ENCODE measurements around the gene TSPAN5.

Gene TSPAN5

DNA sequence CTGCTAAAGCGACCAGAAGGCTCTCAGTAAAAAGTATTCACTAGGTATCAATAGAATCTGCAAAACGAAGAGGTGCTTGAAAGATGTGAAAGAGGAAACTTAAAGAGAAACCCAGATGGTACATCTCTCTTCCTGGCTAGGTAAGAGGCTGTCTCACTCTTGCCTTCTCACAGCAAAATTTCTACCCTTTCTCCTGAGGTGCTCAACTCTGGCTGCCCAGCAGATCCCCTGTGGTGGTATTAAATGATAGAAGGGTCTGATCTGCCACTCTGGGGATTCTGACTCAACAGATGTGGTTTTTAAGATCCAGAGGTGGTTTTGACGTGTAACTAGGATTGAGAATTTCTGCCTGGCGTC lies 14.9 kb upstream of the TSPAN5 start:
- DNase-seq (ENCODE audit: low read depth in 2 of 2) = no peak

DNA sequence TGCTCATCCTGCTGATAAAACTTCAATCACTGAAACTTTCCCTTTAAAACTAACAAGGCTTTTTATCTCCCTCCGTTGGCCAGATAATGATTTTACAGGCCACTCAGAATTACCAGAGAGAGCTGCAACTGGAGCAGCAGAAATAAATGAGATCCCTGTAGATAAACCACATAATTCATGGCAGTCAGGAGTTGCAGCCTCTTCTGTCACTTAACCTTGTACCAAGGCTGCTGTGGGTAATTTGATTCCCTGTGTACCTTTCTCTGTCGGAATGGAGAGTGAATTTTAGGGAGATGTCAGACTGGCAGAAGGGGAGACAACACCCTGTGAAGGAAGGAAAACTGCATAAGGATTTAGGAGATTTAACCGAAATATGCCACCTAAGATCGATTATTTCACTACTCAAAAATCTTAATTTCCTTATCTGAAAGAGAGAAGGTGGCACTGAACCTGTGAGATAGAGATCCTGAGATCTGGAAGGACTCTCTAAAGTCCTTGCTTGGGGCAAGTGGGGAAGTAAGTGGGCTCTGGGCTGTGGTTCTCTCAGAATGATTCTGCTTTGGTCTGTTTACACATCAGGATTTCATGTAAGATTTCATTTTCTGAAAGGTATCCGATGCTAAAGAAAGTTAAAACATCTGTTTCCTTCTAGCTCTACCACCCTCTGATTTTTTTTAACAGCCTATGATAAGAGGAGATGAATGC lies 14.3 kb upstream of the TSPAN5 start:
- DNase-seq (ENCODE audit: low read depth in 2 of 2) = no peak

DNA sequence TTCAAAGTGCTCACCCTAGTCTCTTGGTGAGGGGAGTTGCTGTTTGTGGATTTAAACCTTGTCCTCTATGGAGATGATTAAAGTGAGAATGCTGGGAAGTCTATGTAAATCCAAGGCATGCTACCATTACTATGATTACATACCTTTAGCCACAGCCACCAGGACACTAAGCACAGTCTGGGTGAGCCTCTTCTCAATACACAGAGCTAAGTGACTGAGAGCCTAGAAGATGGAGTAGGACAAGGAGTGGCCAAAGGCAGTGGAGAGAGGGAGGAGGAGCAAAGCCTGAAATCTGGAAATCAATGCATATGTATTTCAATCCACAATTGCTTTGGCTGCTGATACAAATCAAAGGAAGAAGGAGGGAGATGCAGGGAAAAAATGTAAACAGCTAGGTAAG lies 12.7 kb upstream of the TSPAN5 start:
- no peak for DNase-seq (ENCODE audit: low read depth in 2 of 2)

DNA sequence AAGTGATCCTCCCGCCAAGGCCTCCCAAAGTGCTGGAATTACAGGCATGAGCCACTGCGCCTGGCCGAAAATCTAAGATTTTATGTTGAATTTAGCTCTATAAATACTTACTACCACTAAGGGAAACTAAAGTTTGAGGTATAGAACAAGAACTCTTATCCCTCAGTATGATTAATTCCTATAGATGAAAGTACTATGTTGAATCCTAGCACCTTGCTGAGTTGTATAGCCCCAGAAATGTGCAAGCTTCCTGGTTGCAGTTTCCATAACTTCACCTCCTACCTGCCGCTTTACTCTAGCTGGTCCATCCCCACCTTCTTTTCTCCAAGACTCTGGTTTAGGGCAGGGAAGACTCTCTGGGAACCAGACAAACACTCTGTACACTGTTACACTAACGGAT lies 11.8 kb upstream of the TSPAN5 start:
- DNase-seq (ENCODE audit: low read depth in 2 of 2) = no peak

DNA sequence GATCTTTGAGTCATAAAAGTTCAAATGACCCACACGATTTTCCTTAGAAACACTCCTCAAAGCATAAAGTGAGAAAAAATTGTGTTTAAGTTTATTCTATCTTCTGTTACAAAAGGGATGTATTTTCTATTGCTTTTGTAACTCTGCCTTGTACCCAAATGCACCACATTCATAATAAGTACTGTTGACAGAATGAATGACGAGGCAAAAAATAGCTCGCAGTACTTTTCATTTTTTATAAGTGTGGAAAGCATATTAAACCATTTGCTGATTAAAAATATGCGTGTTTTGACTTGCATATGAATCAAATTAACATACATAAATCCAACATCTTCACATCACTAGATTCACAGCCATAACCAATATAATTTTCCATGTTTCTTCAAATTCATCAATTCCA lies 11.2 kb upstream of the TSPAN5 start:
- DNase-seq (ENCODE audit: low read depth in 2 of 2) = no peak

DNA sequence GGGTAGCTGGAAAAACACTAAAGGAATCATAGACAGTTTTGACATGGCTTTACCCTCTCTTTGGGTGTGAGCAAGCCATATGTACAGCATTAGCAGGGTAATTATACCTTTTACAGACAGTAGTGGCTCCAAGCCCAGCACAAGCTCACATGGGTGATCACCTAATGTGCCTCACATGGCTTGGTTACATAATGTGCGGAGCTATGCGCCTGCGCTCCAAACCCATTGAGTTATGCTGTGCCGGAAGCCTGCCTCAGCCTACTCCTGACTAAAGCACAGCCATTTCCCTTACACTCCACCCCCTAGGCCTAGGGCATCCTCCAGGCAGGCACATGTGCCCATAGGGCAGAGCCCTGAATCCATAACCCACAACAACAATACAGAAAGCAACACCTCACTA lies 6.5 kb upstream of the TSPAN5 start:
- no peak for DNase-seq (ENCODE audit: low read depth in 2 of 2)

DNA sequence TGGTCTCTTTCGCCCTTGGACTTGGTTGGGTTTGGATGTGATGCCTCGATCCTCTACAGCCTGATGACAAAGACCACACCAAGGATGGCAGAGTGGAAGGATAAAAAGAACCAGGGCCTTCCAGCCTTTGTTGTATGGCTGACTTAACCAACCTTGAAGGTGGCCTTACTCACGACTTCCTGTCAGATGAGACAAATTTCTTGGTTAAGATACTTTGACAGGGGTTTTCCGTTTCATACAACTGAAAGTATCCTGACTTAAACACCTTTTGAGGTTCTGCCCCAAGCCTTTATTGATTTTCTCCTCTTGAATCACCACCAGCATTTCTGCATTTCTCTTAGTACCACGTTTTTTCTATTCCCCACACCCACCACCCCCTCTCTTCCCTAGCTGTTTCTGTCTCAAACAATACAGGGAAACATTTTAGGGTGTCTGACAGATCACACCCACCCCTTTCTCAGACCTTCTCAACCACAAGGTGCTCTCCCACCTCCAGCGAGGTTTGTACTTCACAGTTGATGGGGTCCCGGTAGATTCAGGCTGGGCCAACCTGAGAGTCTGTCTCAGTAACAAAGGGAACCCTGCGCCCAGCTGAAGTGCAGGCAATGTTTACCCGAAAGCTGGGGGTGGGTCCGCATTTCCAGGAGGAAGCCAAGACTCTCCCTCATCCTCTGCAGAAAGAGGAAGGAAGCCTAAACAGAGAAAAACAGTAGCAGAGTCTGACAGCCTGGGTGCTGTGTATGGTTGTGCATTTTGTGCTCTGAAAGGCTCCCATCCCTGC lies 5.0 kb upstream of the TSPAN5 start:
- peak; percentile 52 to 61 for DNase-seq (ENCODE audit: low read depth in 2 of 2)

DNA sequence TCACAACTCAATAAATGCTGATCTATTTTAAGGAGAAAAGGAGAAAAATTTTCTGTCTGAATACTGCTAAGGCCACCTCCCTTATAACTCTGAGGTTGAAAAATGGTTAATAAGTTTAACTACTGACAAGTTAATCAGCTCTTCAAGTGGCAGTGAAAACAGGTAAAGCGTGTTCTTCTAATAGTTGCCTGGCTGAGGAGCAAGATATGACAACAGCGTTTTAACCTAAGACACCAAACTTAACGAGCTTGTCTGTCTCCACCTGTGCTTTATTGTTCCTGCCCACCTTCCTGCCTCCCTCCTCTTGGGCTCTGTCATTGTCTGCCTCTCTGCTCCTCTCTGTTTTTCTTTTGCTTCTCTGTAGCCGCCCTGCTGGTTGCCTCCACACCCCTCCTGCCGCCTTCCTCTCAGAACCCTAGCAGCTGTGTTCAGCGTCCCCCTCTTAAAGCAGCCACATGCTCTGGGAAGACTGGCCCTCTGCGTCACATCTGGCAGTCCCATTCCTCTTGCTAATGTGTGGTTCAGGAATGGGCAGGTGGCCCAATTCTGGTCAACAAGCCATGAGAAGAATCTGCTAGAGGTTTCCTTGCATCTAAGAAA lies 4.3 kb upstream of the TSPAN5 start:
- DNase-seq (ENCODE audit: low read depth in 2 of 2) = peak in 1 of 2 donors; percentile 10

DNA sequence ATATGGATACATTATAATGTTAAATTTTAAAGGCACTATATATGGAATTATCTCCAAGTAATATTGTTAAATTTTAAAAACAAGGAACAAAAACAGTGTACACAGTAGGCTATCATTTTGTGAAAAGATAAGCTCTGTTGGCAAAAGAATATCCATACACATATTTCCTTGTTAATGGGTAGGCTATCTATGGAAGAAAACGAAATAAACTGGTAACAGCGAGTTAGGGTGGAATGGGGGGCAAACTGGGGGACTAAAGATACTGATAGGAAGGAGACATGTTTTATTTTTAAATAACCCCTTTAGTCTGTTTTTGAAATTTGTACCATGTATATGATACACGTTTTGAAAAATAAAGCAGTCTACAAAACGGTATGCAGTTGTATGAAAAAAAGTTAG lies 3.6 kb upstream of the TSPAN5 start:
- DNase-seq (ENCODE audit: low read depth in 2 of 2) = no peak

DNA sequence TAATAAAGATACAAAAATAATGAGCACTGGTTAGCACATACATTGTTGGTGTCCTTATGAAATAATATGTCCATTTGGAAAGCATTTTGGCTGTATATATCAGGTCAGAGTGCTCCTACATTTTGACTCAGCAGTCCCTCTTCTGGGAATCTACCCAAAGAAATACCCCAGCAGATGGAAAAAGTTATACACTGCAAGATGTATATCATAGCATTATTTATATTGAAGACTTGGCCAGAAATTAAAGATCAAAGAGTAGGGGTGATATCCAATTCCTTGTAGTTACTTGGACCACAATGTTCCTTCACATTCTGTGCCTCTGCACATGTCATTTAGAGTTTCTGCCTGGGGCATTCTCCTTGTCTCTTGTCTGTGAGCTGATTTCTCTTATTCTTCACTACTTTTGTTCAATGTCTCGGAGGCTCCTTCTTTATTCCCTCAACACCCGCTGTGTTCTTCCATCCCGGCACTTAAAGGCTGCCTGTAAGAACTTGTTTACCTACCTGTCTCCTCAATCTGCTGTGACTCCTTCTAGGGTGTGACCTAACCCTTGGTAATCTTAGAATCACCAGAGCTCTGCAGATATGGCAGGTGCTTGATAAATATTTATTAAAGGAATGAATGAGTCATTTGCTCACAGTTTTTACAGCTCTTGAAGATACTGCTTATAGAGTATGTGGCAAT lies 3.1 kb upstream of the TSPAN5 start:
- no peak for DNase-seq (ENCODE audit: low read depth in 2 of 2)

DNA sequence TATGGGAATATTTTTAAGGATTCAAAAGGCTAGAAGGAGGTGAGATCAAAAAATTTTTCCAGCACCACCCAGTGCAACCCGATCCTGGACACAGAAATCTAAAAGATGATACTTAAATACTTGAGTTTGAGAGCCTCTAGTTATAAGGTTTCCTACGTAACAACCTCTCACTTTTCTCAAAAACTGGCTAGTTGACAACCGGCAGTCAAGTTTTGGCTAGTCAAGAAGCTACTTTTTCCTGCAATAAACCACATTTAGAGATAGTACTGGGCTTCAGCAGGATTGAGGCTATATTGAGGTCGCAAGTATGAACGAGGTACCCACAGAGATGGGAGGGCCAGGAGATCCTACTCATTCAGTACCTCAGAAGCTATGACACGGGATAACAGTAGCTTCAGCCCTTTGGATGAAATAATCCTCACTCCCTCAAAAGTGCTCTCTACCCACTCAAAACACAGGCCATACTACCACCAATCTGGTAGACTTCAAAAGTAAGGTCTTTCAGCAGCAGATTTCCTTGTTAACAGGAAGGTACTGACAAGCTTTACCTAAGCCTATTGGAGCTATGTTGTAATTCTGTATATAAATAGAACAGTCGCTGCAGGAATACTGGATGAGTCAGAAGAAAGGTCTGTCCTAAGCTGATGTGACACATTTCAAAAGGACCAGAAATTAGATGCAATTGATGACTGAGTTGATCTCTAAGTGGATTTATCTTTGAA lies 1.5 kb upstream of the TSPAN5 start:
- DNase-seq (ENCODE audit: low read depth in 2 of 2) = no peak

DNA sequence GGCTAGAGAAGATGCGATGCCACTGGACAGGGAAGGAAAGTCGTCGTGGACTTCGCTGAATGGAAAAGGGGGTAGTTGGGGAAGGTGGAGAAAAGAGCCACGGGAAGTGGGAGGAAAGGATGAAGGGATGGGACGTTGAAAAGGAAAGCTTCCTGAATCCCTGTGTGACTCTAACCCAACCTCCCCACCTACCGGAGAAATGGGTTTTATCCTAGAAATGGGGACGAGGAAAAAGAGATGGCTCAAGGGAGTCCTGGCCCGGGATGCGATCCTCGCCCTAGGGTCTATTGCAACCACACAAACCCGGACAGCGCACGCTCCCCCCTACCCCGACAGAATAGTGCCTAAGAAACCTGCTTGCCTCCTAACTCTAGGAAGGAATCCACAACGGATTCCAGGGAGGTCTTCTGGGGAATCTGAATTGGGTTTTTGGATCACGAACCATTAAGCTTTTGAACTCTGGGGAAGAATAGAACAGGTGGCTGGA lies 738 bp upstream of the TSPAN5 start:
- DNase-seq (ENCODE audit: low read depth in 2 of 2) = no peak

DNA sequence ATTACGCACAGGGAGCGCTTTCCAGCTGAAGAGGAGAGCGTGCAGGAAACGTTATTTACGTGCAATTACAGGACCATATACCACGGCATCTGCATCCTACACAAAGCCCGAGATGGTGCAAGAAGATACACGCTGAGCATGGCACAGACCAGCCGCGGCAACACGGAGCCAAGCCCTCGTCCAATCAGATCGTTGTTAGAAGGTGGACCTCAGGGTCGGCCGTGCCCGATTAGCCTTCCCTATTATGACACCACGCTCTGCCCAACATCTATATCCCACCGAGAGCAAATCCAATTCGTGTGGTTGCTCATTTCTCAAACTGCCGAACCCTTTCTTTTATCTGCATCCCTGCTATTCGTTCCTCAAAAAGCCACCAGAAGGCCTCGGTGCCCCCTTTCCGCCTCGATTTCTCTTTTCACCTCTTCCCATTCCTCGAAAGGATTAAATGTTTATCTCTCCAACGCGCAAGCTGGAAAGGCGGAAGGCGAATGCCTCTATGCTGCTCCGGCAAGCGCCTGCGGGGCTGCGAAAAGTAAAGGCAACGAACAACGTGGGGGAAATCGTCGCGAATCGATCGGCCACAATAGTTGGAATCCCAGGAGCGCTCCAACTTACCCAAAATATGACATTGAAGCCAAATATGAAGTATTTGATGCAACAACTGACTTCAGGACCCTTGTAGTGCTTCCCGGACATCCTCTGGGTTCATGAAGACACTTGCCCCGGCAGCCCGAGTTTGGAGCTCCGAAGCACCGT lies 702 bp downstream of the TSPAN5 start:
- DNase-seq (ENCODE audit: low read depth in 2 of 2) = peak in 1 of 2 donors; percentile 30

DNA sequence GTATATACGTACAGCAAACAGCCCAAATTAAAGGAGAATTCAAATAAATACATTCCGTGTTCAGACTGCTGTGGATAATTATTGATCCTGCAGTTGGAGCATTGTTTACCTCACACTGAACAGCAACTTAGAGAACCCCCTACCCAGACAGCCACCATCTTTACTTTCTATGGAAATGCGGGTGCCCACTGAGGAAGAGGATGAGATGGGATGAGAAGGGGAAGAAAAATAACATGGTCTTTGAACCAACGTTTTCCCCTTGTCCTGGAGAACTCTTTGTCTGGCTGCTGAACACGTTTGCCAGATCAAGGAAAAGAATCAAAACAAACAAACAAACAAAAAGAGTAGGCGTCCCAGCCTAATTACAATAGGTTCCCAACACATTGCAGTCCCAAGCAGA lies 1.5 kb downstream of the TSPAN5 start:
- no peak for DNase-seq (ENCODE audit: low read depth in 2 of 2)

DNA sequence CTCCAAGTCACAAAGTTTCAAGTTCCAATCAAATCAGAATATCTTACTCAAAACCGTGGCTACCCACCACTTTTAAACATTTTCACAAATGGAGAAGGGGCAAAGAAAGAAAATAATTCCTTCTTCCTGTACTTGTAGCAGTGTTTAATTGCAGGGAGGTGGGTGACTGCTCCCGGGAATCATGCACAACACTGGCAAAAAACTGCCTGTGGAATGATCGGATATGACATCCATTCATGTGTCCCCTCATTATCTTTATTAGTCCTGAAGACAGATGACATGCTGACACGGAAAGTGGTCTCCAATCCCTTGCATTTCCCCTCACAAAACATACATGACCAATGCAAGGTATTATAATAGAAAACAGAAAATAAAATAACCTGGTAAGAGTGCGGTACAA lies 2.0 kb downstream of the TSPAN5 start:
- DNase-seq (ENCODE audit: low read depth in 2 of 2) = no peak

DNA sequence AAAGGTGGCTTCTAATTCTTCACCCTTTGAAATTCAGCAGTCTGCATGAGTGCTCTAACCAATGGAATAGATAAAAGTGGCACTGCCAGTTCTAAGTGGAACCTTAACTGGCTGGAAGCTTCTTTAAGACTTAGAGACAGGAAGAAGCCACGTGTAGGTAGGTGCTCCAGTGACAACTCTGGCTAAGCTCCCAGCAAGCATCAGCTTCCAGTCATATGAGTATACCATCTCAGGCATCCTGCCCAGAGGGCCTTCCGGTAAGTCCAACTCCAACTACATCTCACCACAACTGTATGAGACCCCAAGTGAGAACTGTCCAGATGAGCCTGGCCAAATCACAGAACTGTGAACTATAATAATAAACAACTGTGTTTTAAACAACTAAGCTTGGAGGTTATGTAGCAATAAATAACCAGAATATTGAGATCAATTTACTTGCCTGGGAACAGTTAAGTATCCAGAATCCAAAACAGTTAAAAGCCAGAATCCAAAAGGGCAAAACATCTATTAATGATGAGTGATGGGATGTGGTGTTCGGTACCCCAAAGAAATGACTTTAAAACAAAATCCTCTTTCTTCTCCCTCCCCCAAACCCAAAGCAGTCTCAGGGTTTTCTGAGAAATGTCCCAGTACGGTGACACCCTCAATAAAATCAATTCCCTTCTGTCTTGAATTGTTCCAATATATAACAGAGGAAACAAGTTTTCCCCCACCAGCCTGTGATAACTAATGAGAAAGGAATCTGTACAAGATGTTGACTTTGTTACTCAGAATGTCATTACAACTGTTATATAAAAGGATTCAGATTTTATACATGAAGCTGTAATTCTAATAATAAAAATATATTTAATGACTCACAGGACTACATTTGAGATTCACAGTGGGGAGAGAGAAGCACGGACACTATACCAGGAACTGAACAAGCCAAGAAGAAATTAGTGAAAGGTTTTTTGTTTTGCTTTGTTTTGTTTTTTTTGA lies 4.2 kb downstream of the TSPAN5 start:
- no peak for DNase-seq (ENCODE audit: low read depth in 2 of 2)

DNA sequence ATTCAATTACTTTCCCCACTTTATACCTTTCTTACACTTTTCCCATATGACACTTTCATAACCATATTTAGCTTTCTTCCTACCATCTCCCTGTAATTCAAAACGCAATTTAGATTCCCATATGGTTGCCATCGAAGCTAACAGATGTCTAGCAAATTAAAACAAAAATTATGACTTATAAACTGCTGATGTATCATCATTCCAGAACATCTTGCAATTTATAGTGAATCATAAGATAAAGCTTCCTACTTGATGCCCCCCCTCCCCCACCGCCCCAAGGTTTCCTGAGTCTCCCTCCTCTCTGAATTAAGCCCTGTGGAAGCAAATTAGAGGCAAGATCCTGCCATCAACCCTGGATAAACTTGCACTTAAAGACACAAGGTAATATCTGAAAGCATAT lies 5.4 kb downstream of the TSPAN5 start:
- no peak for DNase-seq (ENCODE audit: low read depth in 2 of 2)

DNA sequence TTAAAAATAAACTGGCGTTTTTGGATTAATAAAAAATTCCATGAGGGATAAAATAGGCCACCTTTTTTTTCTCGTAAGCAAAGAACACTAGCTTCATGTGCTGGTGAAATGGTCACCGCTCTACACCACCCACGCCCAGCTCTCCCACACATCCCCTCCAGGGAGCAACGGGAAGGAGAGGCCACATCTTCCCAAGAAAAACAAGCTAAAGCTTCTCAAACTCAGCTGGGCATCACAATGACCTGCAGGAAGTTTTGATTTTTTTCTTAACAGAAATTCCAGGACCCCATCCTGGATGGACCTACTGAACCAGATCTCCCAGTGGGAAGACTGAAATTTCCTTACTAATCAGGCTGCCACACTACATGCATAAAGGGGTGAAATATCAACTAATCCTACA lies 9.8 kb downstream of the TSPAN5 start:
- no peak for DNase-seq (ENCODE audit: low read depth in 2 of 2)

DNA sequence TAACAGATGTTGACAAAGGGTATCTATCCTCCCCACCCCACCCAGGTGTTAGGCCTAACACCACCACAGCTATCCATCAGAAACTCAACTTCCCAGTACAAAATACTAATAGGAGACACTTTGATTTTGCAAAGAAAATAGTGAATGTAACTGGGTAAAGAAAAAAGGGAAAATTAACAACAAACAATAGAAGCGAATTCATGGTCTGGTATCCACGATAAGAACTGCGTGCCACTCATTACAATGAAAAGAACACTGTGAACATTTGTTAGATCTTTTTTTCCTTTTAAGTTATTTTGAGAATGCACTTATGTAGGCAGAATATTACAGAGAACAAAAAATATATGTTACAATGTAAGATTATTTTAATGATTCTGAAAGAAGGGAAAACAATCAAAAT lies 12.0 kb downstream of the TSPAN5 start:
- no peak for DNase-seq (ENCODE audit: low read depth in 2 of 2)

DNA sequence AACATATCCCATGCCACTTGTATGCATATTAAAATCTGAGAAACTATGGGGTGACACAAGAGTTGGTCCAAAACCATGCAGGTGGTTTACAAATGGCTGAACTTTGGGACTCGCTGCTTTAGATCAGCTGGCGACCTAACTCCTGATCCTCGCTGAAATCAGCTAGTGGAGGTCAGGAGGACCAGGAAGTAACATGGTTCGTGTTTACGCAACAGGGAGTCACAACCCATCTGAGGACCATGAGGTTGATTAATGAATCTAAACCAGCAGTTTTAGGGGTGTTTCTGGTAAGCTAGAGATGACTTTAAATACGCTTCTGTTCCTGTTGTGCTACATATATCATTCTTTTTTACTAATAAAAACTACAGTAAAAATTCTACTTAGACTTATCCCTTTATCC lies 12.9 kb downstream of the TSPAN5 start:
- DNase-seq (ENCODE audit: low read depth in 2 of 2) = no peak

Data from activated CD4-positive, alpha-beta T cell treated with anti-CD3 and anti-CD28 coated beads for 24 hours (primary cell).